ENCODE data around the gene PACSIN3.

PACSIN3 gene

DNA sequence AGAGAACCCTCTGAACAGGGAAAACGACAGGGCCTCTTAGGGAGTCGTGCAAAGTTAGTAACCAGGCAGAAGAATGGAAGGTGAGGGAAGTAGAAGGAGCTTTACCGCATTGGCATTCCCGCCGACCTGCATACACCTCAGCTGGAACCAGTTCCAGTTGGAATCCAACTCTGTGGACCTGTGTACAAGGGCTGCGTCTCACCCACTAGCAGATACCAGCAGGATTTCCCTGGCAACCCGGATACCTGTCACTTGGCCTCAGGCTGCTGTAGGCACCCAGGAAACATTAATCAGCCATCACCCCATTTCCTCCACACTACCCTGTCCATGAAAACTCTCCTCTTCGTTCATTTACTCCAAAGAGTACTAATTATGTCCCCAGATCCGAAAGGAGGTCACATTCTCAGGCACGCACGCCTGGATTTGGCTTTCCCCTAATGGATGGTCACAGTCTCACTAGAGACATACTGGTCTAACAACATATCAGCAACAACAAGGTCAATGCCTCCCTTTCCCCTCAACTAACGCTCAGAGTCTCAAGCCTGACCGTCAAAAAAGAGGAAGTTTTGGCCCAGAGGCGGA lies 10.4 kb downstream of the PACSIN3 start:
- POLR2A ChIA-PET (ENCODE audit: low non-redundant PET): no interaction called here
- peak overlapping the region; percentile 98 for H3K27ac ChIP-seq
- CTCF ChIA-PET: no interaction called here
- TF ChIP-seq, protein P1, sequence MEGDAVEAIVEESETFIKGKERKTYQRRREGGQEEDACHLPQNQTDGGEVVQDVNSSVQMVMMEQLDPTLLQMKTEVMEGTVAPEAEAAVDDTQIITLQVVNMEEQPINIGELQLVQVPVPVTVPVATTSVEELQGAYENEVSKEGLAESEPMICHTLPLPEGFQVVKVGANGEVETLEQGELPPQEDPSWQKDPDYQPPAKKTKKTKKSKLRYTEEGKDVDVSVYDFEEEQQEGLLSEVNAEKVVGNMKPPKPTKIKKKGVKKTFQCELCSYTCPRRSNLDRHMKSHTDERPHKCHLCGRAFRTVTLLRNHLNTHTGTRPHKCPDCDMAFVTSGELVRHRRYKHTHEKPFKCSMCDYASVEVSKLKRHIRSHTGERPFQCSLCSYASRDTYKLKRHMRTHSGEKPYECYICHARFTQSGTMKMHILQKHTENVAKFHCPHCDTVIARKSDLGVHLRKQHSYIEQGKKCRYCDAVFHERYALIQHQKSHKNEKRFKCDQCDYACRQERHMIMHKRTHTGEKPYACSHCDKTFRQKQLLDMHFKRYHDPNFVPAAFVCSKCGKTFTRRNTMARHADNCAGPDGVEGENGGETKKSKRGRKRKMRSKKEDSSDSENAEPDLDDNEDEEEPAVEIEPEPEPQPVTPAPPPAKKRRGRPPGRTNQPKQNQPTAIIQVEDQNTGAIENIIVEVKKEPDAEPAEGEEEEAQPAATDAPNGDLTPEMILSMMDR (conservative IDR thresholded peaks at IDR 0.05; ENCODE audit: low read depth): no peak
- DNase-seq (ENCODE audit: low spot score): no peak

DNA sequence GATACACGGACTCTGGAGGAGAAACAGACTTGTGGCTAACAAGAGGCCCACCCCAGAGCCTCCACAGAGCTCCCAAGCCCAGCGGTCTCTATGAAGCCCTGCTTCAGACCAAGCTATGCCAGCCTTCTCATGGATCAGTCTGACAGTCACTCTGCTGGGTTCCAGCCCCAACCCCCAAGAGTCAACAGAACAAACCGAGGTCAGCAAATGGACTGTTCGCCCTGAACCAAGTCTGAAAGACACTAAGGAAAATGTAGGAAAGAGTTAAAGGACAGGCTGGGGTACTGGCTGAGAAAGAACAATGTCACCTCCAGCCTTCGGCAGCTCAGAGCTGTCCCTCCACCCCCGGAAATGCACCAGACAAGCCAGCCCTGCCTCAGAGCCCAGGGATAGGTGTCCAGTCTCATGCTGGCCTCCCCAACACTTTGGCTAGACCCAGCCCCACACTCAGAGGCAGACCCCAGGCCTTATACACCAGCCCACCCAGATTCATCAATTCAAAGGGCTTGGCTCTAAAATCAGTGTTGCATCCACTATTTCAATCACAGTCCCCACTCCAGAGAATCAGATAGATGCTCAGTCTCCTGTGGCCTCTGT lies 13.4 kb downstream of the PACSIN3 start:
- ChIA-PET CTCF (interaction anchor here (0.6 to 1.1 kb wide), 4 partner anchors 12 to 181 kb away, joined by 3 to 4 read pairs (median 3); no protein-coding TSS in a partner anchor), POLR2A (ENCODE audit: low non-redundant PET) (no interaction called here)
- H3K27ac ChIP-seq: peak overlapping the region; percentile 14
- TF ChIP-seq, protein P1 (conservative IDR thresholded peaks at IDR 0.05; ENCODE audit: low read depth): no peak
- no peak for DNase-seq (ENCODE audit: low spot score)

DNA sequence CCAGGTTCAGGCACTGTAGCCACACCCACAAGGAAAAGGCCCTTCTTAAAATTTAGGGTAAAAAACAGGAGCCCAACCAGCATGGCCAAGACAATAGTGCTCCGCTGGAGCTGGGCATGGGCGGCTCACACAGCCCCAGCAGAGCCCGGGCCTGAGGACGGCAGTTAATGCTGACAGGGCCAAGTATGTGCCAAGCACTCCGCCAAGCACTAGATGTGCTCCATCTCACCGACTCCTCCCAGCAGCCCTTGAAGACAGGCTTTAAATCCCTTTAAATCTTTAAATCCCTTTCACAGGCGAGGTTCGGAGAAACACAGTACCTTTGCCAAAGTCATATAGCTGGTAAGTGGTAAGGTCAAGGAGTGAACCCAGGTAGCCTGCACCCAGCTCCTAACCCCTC lies 14.4 kb downstream of the PACSIN3 start:
- POLR2A ChIA-PET (ENCODE audit: low non-redundant PET): interaction anchor here (0.6 kb wide), 1 partner anchor 25 kb away, joined by 9 read pairs; no protein-coding TSS in a partner anchor
- TF ChIP-seq, protein P1 (conservative IDR thresholded peaks at IDR 0.05; ENCODE audit: low read depth): no peak
- no peak for DNase-seq (ENCODE audit: low spot score)
- peak overlapping the region; percentile 15 for H3K27ac ChIP-seq
- CTCF ChIA-PET: interaction anchor here (0.6 to 1.1 kb wide), 3 partner anchors 11 to 182 kb away, joined by 3 to 4 read pairs (median 3); no protein-coding TSS in a partner anchor

DNA sequence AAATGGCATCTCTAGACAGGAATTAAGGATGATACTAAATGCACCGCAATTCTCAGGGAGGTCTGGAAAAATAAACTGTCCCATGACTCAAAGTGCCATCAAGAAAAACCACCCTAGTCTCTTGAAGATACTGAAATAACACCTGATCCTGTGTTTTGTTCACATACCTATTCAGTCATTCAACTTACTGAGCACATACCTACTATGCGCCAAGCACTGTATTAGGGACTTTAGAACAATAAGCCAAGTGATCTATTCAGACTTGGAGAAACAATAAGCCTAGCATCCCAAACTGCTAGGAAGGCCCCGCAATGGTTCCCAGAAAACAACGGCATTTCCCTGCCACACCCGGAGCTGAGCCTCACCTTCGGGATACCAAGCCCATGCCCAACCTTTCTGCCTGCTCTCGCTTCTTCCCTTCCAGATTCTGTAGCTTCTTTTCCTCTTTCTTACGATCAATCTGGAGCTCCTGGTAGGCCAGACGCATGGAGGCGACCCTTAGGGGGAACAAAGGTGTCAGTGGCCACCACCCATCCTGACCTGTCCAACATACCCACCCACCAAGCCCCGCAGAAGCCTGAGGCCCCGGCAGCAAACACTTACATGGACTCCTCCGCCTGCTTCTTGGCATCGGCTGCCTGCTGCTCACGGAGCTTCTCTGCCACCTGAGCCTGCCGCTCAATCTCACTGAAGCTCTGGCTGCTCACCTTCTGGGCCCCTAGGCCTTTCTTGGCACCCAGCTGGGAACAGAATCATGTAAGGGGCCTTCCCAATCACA lies 15.0 kb downstream of the PACSIN3 start:
- DNase-seq (ENCODE audit: low spot score): no peak
- POLR2A ChIA-PET (ENCODE audit: low non-redundant PET): interaction anchor here (0.6 kb wide), 1 partner anchor 25 kb away, joined by 9 read pairs; no protein-coding TSS in a partner anchor
- TF ChIP-seq, protein P1 (conservative IDR thresholded peaks at IDR 0.05; ENCODE audit: low read depth): no peak
- CTCF ChIA-PET: interaction anchor here (0.6 to 1.3 kb wide), 2 partner anchors 9 to 16 kb away, joined by 3 to 4 read pairs; no protein-coding TSS in a partner anchor
- peak overlapping the region; percentile 15 for H3K27ac ChIP-seq

DNA sequence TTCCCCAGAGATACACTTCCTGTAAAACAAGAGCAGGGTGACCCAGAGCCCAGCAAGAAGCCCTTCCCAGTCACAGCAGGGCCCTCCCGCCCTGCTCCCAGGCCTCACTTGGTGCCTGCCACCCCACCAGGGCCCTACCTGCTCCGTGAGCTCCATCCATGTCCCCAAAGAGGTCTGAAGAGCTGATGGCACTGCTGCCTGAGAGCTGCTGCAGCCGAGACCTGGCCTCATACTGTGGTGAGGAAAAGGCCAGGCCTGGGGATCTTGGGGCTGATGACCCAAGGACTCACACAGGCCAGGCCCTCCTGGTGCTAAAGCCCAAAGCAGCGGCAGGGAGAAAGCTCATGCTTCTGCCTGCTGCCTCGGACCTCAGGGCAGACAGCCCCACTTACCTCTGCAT lies 19.9 kb downstream of the PACSIN3 start:
- POLR2A ChIA-PET (ENCODE audit: low non-redundant PET): no interaction called here
- TF ChIP-seq, protein P1 (conservative IDR thresholded peaks at IDR 0.05; ENCODE audit: low read depth): no peak
- DNase-seq (ENCODE audit: low spot score): no peak
- CTCF ChIA-PET: no interaction called here
- peak overlapping the region; percentile 53 for H3K27ac ChIP-seq

DNA sequence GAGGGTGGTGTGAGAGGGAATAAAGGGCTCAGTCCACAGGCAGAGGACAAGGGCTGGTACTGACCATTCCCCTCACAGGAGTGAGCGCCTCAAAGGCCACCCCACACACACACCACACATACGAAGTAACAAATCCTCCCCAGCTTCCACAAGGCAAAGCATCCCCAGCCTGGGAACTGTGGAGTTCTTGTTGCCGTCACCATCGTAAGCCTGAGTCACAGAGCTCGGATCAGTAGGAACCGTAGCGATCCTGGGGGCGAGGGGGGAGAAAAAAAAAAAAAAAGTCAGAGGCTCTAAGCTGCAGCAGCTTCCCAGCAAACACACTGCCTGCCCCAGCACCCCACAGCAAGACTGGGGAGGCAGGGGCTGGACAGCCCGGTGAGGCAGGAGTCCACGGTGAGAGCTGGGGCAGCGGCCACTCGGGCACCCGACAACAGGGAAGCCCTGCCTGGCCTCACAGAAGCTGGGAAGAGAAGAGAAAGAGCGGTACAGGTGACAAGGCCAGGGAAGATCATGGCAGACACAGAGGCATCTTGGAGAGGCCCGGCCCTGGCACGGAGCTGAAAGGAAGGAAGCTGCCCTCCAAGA lies 20.9 kb downstream of the PACSIN3 start:
- H3K27ac ChIP-seq: peak overlapping the region; percentile 53
- POLR2A ChIA-PET (ENCODE audit: low non-redundant PET): no interaction called here
- DNase-seq (ENCODE audit: low spot score): no peak
- TF ChIP-seq, protein P1 (conservative IDR thresholded peaks at IDR 0.05; ENCODE audit: low read depth): no peak
- CTCF ChIA-PET: interaction anchor here (0.6 to 1.7 kb wide), 3 partner anchors 12 to 244 kb away, joined by 3 to 6 read pairs (median 4); no protein-coding TSS in a partner anchor
